Testis (tissue), 3 donors: ENCODE results near the gene RP9. TPM values are rescaled to one million over a fixed set of nuclear protein-coding genes. Genes with fewer than 3 reads are reported as not detected.

Source experiments
- DNase-seq: peaks from one replicate; pipeline ENCODE4 v3.0.0-alpha.2; 2019
- H3K27ac ChIP-seq, 2 donors: fragments of 200-600 bp; sonication (generic); one replicate each; pipeline ENCODE4 v1.5.1; 2019
- H3K27me3 ChIP-seq: fragments of 200-600 bp; sonication (generic); one replicate; pipeline ENCODE4 v1.5.1; 2019
- H3K36me3 ChIP-seq: fragments of 200-600 bp; sonication (generic); one replicate; pipeline ENCODE4 v1.5.1; 2017; ENCODE audit warnings: low read depth; ENCODE audit errors: missing control alignments
- H3K4me1 ChIP-seq: fragments of 200-600 bp; sonication (generic); one replicate; pipeline ENCODE4 v1.5.1; 2019
- H3K4me3 ChIP-seq, 2 donors: fragments of 200-600 bp; sonication (generic); one replicate each; pipeline ENCODE4 v1.5.1; 2017 to 2019
- H3K9me3 ChIP-seq: fragments of 200-600 bp; sonication (generic); one replicate; pipeline ENCODE4 v1.5.1; 2017
- CTCF ChIP-seq, 3 experiments: fragments of 450-650 bp in 2 of 3; fragments of 200-600 bp in 1 of 3; sonication (generic) in 1 of 3; IDR thresholded peaks; one replicate each; pipeline ENCODE4 v1.5.1; 2016 to 2019; ENCODE audit warnings: antibody characterized with exemption in 3 of 3, mild to moderate bottlenecking in 2 of 3, moderate library complexity in 1 of 3
- POLR2A ChIP-seq: fragments of 450-650 bp; IDR thresholded peaks from one replicate; pipeline ENCODE4 v1.6.1; 2017; ENCODE audit warnings: antibody characterized with exemption, mild to moderate bottlenecking, moderate library complexity
- WGBS, 2 donors: methylation state at CpG; one replicate each; pipeline ENCODE4 v1.1.5; 2018; 5-methylcytosine and 5-hydroxymethylcytosine counted together
- intact Hi-C: fragments of 100-400 bp; cut with DNase I; formaldehyde crosslinking; loops from one replicate; pipeline ENCODE4 v1.15.1; 2023; ENCODE audit warnings: low total_unique reads
- polyA plus RNA-seq: library from polyadenylated mRNA; stranded (reverse); fragments of 350-450 nt; fragmentation: Illumina TruSeq; extraction: RNeasy Lipid Tissue Mini Kit (QIAGEN cat#74804); gene quantifications from one replicate; pipeline ENCODE4 v1.2.3, GENCODE V29; 2014; ENCODE audit warnings: low read depth, low replicate concordance; ENCODE audit not compliant: insufficient read depth
- total RNA-seq, 2 donors: library from RNA; depleted of rRNA; stranded (reverse); fragments of >200 nt; gene quantifications; one replicate each; pipeline ENCODE4 v1.2.3, GENCODE V29; 2016

Gene RP9
- total and polyA plus RNA-seq, 3 donors from 2014 or later: 17.9 to 29.2 (median 28.2) TPM

- TF ChIP-seq CTCF (IDR thresholded peaks at IDR 0.05): no peak
- TF ChIP-seq POLR2A: no peak
- 90 to 100% methylated on average over 2 of the region's 2 CpGs for WGBS, 2 donors
- no peaks in the 10 kb centered on the region for H3K27me3 ChIP-seq
- no peaks in the 10 kb centered on the region for H3K4me1 ChIP-seq
- no peak overlapping the region for H3K27ac ChIP-seq
- DNase-seq: no peak
- no peaks in the 10 kb centered on the region for H3K9me3 ChIP-seq
- intact Hi-C loops: no loop called here
- no peaks in the 10 kb centered on the region for H3K36me3 ChIP-seq
- no peak overlapping the region for H3K4me3 ChIP-seq
Observed at GRCh38 chr7:33070277-33070676, 38.9 kb downstream of the RP9 start.

GRCh38 chr7:33067921-33068320 is 41.3 kb downstream of the RP9 start:
- 53 to 57% methylated on average over 1 of the region's 1 CpG for WGBS, 2 donors

GRCh38 chr7:33066771-33067170 is 42.4 kb downstream of the RP9 start:
- no peaks in the 10 kb centered on the region for H3K9me3 ChIP-seq
- no peak overlapping the region for H3K27ac ChIP-seq
- WGBS, 2 donors: 83 to 87% methylated on average over 1 of the region's 1 CpG
- DNase-seq: no peak
- no peaks in the 10 kb centered on the region for H3K36me3 ChIP-seq
- TF ChIP-seq CTCF (IDR thresholded peaks at IDR 0.05): no peak
- TF ChIP-seq POLR2A: no peak
- intact Hi-C loops: no loop called here
- H3K4me1 ChIP-seq: no peaks in the 10 kb centered on the region
- no peaks in the 10 kb centered on the region for H3K27me3 ChIP-seq
- no peak overlapping the region for H3K4me3 ChIP-seq

More at GRCh38 chr7:33067921-33068320, 41.3 kb downstream of the RP9 start:
- Histone ChIP-seq H3K36me3 (no peaks in the 10 kb centered on the region), H3K4me1 (no peaks in the 10 kb centered on the region), H3K4me3 (no peak overlapping the region), H3K9me3 (no peaks in the 10 kb centered on the region), H3K27me3 (no peaks in the 10 kb centered on the region), H3K27ac (no peak overlapping the region)
- TF ChIP-seq CTCF (IDR thresholded peaks at IDR 0.05) (no peak), POLR2A (no peak)
- intact Hi-C loops: no loop called here
- DNase-seq: no peak

DNA sequence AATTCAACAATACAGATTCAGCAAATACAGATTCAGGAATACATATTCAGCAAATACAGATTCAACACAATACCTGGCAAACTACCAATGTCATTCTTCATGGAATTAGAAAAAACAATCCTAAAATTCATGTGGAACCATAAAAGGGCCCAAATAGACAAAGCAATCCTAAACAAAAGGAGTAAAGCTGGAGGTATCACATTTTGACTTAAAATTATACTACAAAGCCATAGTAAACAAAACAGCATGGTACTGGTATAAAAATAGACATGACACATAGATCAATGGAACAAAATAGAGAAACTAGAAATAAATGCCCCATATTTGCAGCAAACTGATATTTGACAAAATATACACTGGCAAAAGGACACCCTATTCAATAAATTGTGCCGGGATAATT is 43.2 kb downstream of the RP9 start:
- no peak for DNase-seq
- intact Hi-C loops: no loop called here
- 100% methylated on average over 1 of the region's 1 CpG for WGBS, 2 donors
- H3K27ac ChIP-seq: no peak overlapping the region
- no peak for TF ChIP-seq POLR2A
- TF ChIP-seq CTCF (IDR thresholded peaks at IDR 0.05): no peak
- H3K4me1 ChIP-seq: peaks cover 5% of the 10 kb centered on the region
- H3K9me3 ChIP-seq: no peaks in the 10 kb centered on the region
- no peaks in the 10 kb centered on the region for H3K27me3 ChIP-seq
- no peak overlapping the region for H3K4me3 ChIP-seq
- H3K36me3 ChIP-seq: no peaks in the 10 kb centered on the region

DNA sequence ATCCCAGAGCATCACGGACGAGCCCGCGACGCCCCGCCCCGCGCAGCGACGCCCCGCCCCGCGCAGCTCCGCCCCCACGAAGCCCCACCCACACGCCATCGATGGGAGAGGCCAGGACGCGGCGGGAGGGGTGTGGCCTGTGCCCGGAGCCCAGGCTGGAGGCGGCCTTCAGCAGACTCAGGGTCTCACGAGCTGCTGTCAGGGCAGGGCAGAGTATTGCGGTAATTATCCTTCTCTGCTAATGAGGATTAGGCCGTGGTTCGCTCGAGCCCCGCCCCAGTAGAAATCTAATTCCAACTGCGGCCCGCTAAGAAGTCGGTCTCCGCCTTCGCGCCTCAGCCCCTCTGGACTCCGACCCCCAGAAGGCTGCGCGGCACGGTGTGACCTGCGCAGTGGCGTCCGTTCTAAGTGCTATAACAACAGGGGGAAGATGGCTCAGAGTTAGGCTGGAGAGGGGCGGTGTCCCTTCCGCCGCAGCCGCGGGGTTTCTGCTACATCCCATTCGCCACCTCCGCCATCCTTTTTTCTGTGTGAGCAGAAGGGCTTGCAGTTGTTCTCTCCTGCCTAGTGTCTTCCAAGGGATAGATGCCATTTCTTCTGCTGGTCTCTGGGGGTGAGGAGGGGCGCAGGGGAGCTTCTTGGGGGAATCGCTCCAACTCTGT is 46.3 kb downstream of the RP9 start:
- peak overlapping the region; percentile 92 to 96 for H3K27ac ChIP-seq
- TF ChIP-seq POLR2A (peak; percentile 20), CTCF (IDR thresholded peaks at IDR 0.05) (no peak)
- peak; percentile 95 for DNase-seq
- 0% methylated on average over 19 to 27 of the region's 50 CpGs for WGBS, 2 donors
- H3K9me3 ChIP-seq: no peaks in the 10 kb centered on the region
- no peaks in the 10 kb centered on the region for H3K36me3 ChIP-seq
- intact Hi-C loops: no loop called here
- no peaks in the 10 kb centered on the region for H3K27me3 ChIP-seq
- peaks cover 8% of the 10 kb centered on the region for H3K4me1 ChIP-seq
- peak overlapping the region; percentile 81 to 93 for H3K4me3 ChIP-seq
